GM19035 (cell line): ENCODE measurements around the gene MOV10L1.

Source experiments
- ATAC-seq: cut with Tn5 transposase; IDR thresholded peaks from one replicate; pipeline ENCODE4 v1.9.1; 2021; ENCODE audit not compliant: unreplicated experiment

Gene MOV10L1

DNA sequence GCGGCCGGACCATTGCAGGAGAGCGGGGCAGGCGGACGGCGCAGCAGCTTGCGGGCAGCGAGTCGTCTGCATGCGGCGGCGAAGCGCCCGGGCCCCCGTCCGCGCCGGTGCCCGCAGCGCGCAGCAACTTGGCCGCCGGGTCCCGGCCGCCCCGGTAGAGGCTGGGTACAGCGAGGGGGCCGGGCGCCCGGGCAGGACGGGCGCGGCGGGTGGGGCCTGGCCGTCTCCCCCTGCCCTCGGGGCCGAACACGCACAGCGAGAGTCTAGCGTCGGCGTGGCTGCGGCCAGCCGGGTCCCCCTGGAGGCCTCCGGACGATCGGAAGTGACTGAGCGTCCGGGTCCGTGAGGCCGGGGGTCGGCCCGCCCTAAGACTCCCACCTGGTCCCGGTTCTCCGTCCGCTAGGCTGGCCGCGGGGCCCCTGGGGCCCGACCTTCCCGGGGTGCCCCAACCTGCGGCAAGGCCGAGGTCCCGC is 95.1 kb downstream of the MOV10L1 start:
- peak; percentile 29 for ATAC-seq

- peak; percentile 42 for ATAC-seq
Observed at GRCh38 chr22:50185375-50186087, 95.7 kb downstream of the MOV10L1 start, which contains the start of gene TRABD. Gene TRABD, plus strand, starts transcription at chr22:50185913. Its CDS starts 7,148 bp downstream, at chr22:50193061.

GRCh38 chr22:50186181-50186714 is 96.4 kb downstream of the MOV10L1 start:
- ATAC-seq = no peak

DNA sequence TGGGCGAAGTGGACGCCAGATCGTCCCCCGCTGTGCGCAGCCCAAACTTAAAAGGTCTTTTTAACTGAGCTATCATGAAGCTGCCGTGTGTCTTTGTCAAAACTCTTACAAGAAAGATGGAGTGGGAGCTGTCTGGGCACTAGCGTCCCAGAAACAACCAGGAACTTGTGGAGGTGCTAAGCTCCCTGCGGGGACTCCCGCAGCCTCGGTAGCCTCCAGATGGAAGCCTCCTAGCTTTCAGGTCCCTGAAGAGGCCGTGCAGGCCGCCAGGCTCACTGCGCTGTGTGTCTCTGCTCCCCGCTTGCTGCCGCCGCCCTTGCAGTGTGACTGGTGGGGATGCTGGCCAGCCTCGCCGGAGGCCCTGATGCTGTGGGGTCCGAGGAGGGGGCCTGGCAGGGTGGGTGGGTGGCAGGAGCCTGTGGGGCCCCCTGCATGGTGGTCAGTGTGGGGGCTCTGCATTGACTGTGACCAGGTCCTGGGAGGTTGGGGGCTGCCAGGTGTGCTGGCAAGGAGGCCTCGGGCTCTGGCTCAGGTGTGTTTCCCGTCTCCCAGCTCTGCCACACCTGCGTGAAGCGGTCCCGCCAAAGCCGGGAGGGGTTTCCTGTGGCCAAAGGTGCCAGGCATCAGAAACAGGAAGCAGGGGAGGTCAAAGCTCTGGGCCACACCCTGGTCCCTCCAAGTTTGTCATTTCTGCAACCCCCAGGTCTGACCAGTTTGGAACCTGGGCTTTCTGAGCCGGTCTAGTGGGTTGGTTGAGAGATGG is 97.1 kb downstream of the MOV10L1 start:
- no peak for ATAC-seq

DNA sequence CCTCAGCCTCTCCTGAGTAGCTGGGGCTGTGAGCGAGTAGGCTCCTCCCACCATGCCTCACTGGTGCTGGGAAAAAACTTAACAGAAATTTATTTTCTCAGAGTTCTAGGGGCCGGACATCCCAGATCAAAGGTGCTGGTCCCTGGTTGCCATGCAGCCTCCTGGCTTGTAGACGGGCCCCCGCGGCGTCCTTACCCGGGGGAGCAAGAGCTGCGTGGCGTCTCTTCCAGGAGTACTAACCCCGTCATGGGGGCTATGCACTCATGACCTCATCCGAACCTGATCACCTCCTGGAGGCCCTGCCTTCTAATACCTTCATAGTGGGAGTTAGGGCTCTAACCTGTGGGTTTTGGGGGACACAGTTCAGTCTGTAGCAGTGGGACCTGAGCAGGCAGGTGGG is 98.5 kb downstream of the MOV10L1 start:
- no peak for ATAC-seq

GRCh38 chr22:50189184-50189848 is 99.5 kb downstream of the MOV10L1 start:
- no peak for ATAC-seq

GRCh38 chr22:50189849-50190181 is 100.0 kb downstream of the MOV10L1 start:
- ATAC-seq = no peak

DNA sequence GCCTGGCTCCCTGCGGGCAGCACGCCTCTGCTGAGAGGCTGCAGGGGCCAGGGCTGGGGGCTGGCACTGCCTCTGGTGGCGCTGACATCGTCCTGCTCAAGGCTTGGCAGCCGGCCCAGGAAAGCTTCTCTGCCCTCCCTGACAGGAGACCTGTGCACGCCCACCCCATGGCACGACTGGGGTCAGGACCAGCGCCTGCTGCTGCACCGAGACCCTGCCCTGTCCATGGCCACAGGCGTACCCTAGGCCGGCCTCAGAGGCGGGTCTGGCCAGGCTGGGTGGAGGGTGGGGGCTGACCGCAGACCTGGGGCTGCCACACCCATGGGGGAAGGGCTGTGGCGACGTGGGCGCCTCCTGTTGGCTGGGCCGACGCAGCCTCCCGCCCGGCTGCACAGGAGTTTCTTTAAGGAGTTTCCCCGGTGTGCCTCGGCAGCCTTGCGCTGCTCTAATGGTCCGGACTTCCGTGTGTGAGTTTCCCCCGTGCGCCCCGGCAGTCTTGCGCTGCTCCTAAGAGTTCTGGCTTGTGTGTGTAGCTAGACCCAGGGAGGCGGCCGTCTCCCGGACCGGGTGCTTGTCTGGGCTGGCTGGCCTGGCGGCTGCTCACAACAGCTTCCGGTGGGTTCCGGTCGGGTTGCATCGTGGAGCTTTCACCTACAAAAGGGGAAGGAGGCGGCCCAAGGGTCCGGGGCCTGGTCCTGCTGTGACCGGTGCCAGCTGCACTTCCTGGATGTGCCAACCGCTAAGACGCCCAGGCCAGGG is 100.6 kb downstream of the MOV10L1 start:
- ATAC-seq = peak; percentile 39

GRCh38 chr22:50190941-50191741 is 101.3 kb downstream of the MOV10L1 start:
- ATAC-seq = peak; percentile 20

- no peak for ATAC-seq
Observed at GRCh38 chr22:50192436-50193204, 102.8 kb downstream of the MOV10L1 start.

GRCh38 chr22:50193621-50194020 is 103.8 kb downstream of the MOV10L1 start:
- no peak for ATAC-seq

DNA sequence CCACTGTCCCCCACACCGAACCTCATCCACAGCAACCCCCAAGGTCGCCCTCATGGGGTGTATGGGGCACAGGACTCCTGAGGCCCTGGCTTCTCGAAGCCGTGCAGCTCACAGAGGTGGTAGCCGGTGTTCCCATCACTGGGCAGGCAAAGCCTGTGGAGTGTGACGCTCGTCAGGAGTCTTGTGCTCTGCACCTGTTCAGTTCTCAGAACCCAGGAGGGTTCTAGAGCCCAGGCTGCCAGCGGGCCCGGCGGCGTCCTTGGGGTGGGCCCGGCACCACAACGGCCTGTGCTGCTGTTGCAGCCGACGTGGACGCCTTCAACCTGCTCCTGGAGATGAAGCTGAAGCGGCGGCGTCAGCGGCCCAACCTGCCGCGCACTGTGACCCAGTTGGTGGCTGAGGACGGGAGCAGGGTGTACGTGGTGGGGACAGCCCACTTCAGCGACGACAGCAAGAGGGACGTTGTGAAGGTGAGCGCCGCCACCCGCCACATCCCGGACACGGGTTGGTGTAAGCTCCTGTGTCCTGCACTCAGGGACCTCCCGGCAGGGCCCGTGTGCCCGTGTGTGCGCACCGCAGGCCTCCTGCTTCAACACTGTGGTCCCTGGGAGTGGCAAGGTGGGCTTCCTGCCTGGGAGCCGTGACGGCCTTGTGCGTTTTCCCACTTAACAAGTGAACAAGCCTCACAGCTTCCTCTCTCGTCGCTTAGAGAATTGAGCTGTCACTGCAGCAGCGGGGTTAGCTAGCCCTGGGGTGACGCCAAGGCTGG is 104.4 kb downstream of the MOV10L1 start:
- ATAC-seq = no peak

- no peak for ATAC-seq
Observed at GRCh38 chr22:50196256-50196655, 106.5 kb downstream of the MOV10L1 start.

DNA sequence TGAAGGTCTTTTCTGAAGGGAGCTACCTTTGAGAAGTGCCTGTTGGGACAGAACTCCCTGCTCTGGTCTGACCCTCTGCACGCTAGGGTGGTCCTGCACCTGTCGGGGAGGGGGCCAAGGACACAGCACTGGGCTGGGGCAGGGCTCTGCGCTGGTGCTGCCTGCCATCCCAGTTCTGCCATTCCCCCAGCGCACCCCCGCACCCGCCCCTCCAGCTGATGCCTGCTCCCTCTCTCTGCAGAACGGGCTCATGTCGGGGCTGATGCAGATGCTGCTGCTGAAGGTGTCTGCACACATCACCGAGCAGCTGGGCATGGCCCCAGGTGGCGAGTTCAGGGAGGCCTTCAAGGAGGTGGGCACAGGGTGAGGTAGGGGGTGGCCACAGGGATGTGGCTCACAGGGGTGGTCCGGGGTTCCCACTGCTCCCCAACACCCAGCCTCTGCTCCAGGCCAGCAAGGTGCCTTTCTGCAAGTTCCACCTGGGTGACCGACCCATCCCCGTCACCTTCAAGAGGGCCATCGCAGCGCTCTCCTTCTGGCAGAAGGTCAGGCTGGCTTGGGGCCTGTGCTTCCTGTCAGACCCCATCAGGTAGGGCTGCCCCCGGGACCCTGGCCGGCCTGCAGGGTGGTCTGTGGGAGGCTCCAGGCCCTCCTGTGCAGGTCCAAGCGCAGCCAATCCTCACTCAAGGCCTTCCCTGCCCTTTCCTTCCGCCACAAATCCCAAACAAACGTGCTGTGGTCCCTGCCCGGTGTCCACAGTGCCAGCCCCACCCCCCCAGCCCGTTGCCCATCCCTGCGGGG is 107.4 kb downstream of the MOV10L1 start:
- ATAC-seq = no peak

GRCh38 chr22:50197856-50198623 is 108.2 kb downstream of the MOV10L1 start:
- ATAC-seq = no peak

GRCh38 chr22:50198624-50199017 is 108.8 kb downstream of the MOV10L1 start:
- no peak for ATAC-seq

- no peak for ATAC-seq
Observed at GRCh38 chr22:50199251-50199721, 109.5 kb downstream of the MOV10L1 start.
